Dermis microvascular lymphatic vessel endothelial cell (primary cell): ENCODE measurements around the gene CSTF3. TPM values are rescaled to one million over a fixed set of nuclear protein-coding genes. Genes with fewer than 3 reads are reported as not detected.
A peak's percentile ranks its signal among the peaks of the same experiment; 100 is the strongest.
"Not testable (repeated sequence)": the region's sequence is repeated elsewhere in the genome, so short reads cannot be mapped to it uniquely, and the experiment has no call there.

Experiments
- DNase-seq, 2 donors: peaks; one replicate each; pipeline versions ENCODE4 v3.0.0 to v3.0.0-alpha.2; 2010; ENCODE audit warnings: low read depth in 2 of 2
- total RNA-seq: library from RNA; depleted of rRNA; stranded (reverse); fragments of >200 nt; gene quantifications from 2 replicates; pipeline ENCODE4 v1.2.1, GENCODE V29; 2014

CSTF3 gene
- total RNA-seq, 1 donor from 2014 or later = 19.5 TPM

GRCh38 chr11:33160587-33160986, 693 bp downstream of the CSTF3 start:
- DNase-seq = no peak

- peak; percentile 46 to 62 for DNase-seq
Observed at GRCh38 chr11:33160136-33160535, 1.1 kb downstream of the CSTF3 start.

GRCh38 chr11:33159378-33159867, 1.9 kb downstream of the CSTF3 start:
- DNase-seq = not testable (repeated sequence)

- DNase-seq = no peak
Observed at GRCh38 chr11:33158596-33159275, 2.5 kb downstream of the CSTF3 start.

- peak in 1 of 2 donors; percentile 45 for DNase-seq
Observed at GRCh38 chr11:33157103-33158027, 3.9 kb downstream of the CSTF3 start.

GRCh38 chr11:33151399-33151798, 9.9 kb downstream of the CSTF3 start:
- DNase-seq = peak in 1 of 2 donors; percentile 70

GRCh38 chr11:33147559-33147958, 13.7 kb downstream of the CSTF3 start:
- DNase-seq = peak in 1 of 2 donors; percentile 40

GRCh38 chr11:33135768-33136443, 25.4 kb downstream of the CSTF3 start:
- DNase-seq = no peak

GRCh38 chr11:33135216-33135615, 26.1 kb downstream of the CSTF3 start:
- DNase-seq = peak in 1 of 2 donors; percentile 3

- peak in 1 of 2 donors; percentile 6 for DNase-seq
Observed at GRCh38 chr11:33134276-33134675, 27.0 kb downstream of the CSTF3 start.

- DNase-seq = no peak
Observed at GRCh38 chr11:33133761-33134160, 27.5 kb downstream of the CSTF3 start.

- no peak for DNase-seq
Observed at GRCh38 chr11:33132510-33132909, 28.8 kb downstream of the CSTF3 start.

- DNase-seq = no peak
Observed at GRCh38 chr11:33128739-33129138, 32.5 kb downstream of the CSTF3 start.

GRCh38 chr11:33125611-33126010, 35.7 kb downstream of the CSTF3 start:
- no peak for DNase-seq

GRCh38 chr11:33125025-33125424, 36.3 kb downstream of the CSTF3 start:
- DNase-seq = no peak

GRCh38 chr11:33122696-33123095, 38.6 kb downstream of the CSTF3 start:
- DNase-seq = not testable (repeated sequence)

- peak in 1 of 2 donors; percentile 29 for DNase-seq
Observed at GRCh38 chr11:33116535-33116934, 44.7 kb downstream of the CSTF3 start.

- no peak for DNase-seq
Observed at GRCh38 chr11:33110083-33110482, 51.2 kb downstream of the CSTF3 start.

GRCh38 chr11:33109294-33109895, 51.9 kb downstream of the CSTF3 start:
- DNase-seq = no peak

- DNase-seq = no peak
Observed at GRCh38 chr11:33103836-33104235, 57.4 kb downstream of the CSTF3 start.

- no peak for DNase-seq
Observed at GRCh38 chr11:33094157-33094556, 67.1 kb downstream of the CSTF3 start.
